Measurements from ENCODE around the gene HMCN2.

The HMCN2 gene

GRCh38 chr9:130339306-130339705 is 73.7 kb downstream of the HMCN2 start:
- TF ChIP-seq FOXM1 (IDR thresholded peaks at IDR 0.05; ENCODE audit: borderline replicate concordance, low read depth) (no peak), YY1 (IDR thresholded peaks at IDR 0.05; ENCODE audit: low read depth) (no peak), CEBPB (IDR thresholded peaks at IDR 0.05) (no peak), REST (IDR thresholded peaks at IDR 0.05; ENCODE audit: low read depth) (no peak), RAD21 (IDR thresholded peaks at IDR 0.05; ENCODE audit: low read depth) (no peak), EP300 (IDR thresholded peaks at IDR 0.05; ENCODE audit: borderline replicate concordance) (no peak)

- no peak for TF ChIP-seq CEBPB (IDR thresholded peaks at IDR 0.05)
- TF ChIP-seq FOXM1 (IDR thresholded peaks at IDR 0.05; ENCODE audit: borderline replicate concordance, low read depth) = no peak
- TF ChIP-seq EGR1 (IDR thresholded peaks at IDR 0.05) = no peak
- TF ChIP-seq TCF12 (IDR thresholded peaks at IDR 0.05; ENCODE audit: low read depth) = no peak
- no peak for TF ChIP-seq YY1 (IDR thresholded peaks at IDR 0.05; ENCODE audit: low read depth)
- TF ChIP-seq TAF1 (IDR thresholded peaks at IDR 0.05; ENCODE audit: low read depth) = no peak
Measured at GRCh38 chr9:130340011-130340410, 74.5 kb downstream of the HMCN2 start.

- TF ChIP-seq CREB1 (IDR thresholded peaks at IDR 0.05; ENCODE audit: low read depth) (no peak), CEBPB (IDR thresholded peaks at IDR 0.05) (no peak), EGR1 (IDR thresholded peaks at IDR 0.05) (no peak), USF1 (IDR thresholded peaks at IDR 0.05) (no peak), ZBTB7A (IDR thresholded peaks at IDR 0.05; ENCODE audit: low read depth) (no peak), TAF1 (IDR thresholded peaks at IDR 0.05; ENCODE audit: low read depth) (no peak), RAD21 (IDR thresholded peaks at IDR 0.05; ENCODE audit: low read depth) (no peak), MAX (IDR thresholded peaks at IDR 0.05) (no peak), TCF12 (IDR thresholded peaks at IDR 0.05; ENCODE audit: low read depth) (no peak), TEAD4 (IDR thresholded peaks at IDR 0.05) (no peak), YY1 (IDR thresholded peaks at IDR 0.05; ENCODE audit: low read depth) (no peak), FOXM1 (IDR thresholded peaks at IDR 0.05; ENCODE audit: borderline replicate concordance, low read depth) (no peak), REST (IDR thresholded peaks at IDR 0.05; ENCODE audit: low read depth) (no peak), EP300 (IDR thresholded peaks at IDR 0.05; ENCODE audit: borderline replicate concordance) (no peak), NFIC (IDR thresholded peaks at IDR 0.05) (no peak)
Measured at GRCh38 chr9:130341128-130341527, 75.6 kb downstream of the HMCN2 start.

- no peak for TF ChIP-seq EGR1 (IDR thresholded peaks at IDR 0.05)
- TF ChIP-seq YY1 (IDR thresholded peaks at IDR 0.05; ENCODE audit: low read depth) = no peak
- TF ChIP-seq NFIC (IDR thresholded peaks at IDR 0.05) = no peak
- no peak for TF ChIP-seq EP300 (IDR thresholded peaks at IDR 0.05; ENCODE audit: borderline replicate concordance)
- TF ChIP-seq RAD21 (IDR thresholded peaks at IDR 0.05; ENCODE audit: low read depth) = no peak
- TF ChIP-seq FOXM1 (IDR thresholded peaks at IDR 0.05; ENCODE audit: borderline replicate concordance, low read depth) = no peak
- TF ChIP-seq ZBTB7A (IDR thresholded peaks at IDR 0.05; ENCODE audit: low read depth) = no peak
- no peak for TF ChIP-seq TEAD4 (IDR thresholded peaks at IDR 0.05)
- TF ChIP-seq CREB1 (IDR thresholded peaks at IDR 0.05; ENCODE audit: low read depth) = no peak
- no peak for TF ChIP-seq MAX (IDR thresholded peaks at IDR 0.05)
- no peak for TF ChIP-seq USF1 (IDR thresholded peaks at IDR 0.05)
- TF ChIP-seq REST (IDR thresholded peaks at IDR 0.05; ENCODE audit: low read depth) = no peak
- TF ChIP-seq CEBPB (IDR thresholded peaks at IDR 0.05) = no peak
Measured at GRCh38 chr9:130341839-130342713, 76.5 kb downstream of the HMCN2 start.
